ENCODE measurements around the gene PPARGC1A.

The PPARGC1A gene, protein sequence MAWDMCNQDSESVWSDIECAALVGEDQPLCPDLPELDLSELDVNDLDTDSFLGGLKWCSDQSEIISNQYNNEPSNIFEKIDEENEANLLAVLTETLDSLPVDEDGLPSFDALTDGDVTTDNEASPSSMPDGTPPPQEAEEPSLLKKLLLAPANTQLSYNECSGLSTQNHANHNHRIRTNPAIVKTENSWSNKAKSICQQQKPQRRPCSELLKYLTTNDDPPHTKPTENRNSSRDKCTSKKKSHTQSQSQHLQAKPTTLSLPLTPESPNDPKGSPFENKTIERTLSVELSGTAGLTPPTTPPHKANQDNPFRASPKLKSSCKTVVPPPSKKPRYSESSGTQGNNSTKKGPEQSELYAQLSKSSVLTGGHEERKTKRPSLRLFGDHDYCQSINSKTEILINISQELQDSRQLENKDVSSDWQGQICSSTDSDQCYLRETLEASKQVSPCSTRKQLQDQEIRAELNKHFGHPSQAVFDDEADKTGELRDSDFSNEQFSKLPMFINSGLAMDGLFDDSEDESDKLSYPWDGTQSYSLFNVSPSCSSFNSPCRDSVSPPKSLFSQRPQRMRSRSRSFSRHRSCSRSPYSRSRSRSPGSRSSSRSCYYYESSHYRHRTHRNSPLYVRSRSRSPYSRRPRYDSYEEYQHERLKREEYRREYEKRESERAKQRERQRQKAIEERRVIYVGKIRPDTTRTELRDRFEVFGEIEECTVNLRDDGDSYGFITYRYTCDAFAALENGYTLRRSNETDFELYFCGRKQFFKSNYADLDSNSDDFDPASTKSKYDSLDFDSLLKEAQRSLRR

DNA sequence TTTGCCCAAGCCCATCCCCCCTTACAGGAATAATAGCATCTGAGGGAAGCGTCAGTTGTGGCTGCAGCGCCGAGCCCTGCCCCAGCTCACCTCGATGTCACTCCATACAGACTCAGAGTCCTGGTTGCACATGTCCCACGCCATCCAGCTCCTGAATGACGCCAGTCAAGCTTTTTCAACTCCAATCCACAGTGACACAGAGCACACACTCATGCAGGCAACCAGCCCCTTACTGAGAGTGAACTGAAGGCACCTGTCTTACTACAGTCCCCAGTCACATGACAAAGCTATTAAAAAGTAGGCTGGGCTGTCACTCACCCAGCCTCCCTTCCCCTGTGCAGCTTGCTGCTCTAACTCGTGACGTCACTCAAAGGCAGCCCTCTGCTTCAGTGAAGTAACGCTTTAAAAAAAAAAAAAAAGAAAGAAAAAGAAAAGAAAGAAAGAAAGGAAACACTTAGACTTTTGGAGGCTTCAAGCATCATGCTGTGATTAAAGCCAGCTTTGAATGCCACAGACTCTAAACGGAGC lies at the start of gene PPARGC1A:
PPARGC1A (minus strand) TSS at position 234 of the 528 bp plus-strand sequence; CDS start at position 144, 90 bp downstream.
- FAIRE-seq (no peak), DNase-seq (ENCODE audit: low spot score) (peak; percentile 53)

DNA sequence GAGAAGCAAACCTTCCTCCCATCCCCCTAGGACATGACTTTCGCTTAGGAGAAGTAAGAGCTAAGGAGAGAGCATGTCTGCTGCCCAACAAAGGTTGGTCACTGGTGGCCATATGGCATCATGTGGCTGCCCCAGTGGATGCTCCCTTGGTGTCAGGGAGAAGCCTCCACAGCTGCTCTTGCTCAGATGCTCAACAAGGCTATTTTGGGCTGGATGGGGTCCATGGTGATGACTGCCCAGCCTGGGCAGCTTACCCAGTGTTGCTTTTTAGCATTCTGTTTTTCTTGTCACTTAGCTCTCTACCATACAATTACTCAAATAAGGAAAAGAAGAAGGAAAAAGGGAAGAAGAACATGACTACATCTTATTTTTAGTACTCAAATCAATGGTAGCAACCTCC lies 48.9 kb upstream of the PPARGC1A start:
- FAIRE-seq (no peak), DNase-seq (ENCODE audit: low spot score) (no peak)

DNA sequence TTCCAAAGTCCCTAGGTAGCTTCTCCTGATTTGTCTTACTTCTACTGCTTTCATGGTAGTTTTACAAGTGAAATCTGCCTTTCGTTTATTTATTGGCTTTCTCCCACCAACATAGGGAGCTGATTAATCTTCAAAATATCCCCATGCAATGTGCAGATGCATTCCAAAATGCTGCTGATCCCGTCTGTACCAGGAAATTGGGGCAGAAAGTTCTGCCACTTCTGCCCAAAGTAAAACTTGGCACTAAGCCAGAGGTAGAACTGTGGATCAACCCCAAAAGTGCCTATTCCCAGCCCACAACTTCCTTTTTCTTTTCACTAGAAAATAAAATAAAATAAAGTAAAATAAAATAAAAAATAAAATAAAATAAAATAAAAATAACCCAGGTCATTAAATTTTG lies 47.3 kb upstream of the PPARGC1A start:
- FAIRE-seq (no peak), DNase-seq (ENCODE audit: low spot score) (no peak)

DNA sequence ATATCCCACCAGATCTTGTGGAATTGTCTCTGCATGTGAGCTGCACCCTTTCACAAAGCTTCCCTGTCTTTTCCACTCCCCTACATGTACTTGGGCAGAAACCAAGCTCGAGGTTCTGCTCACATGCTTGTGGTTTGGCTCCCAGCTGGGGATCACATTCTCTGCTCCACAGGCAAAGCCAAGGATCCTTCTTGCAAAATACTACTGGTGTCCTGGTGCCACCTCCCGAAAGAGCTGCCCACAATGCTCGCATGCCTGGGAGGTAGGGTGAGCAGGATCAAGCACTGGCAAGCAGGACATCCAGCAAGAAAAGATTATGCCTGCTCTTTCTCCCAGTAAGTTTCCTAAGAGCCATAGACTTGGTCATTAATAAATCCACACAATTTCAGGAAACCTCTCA lies 45.1 kb upstream of the PPARGC1A start:
- peak; percentile 65 for DNase-seq (ENCODE audit: low spot score)
- no peak for FAIRE-seq

DNA sequence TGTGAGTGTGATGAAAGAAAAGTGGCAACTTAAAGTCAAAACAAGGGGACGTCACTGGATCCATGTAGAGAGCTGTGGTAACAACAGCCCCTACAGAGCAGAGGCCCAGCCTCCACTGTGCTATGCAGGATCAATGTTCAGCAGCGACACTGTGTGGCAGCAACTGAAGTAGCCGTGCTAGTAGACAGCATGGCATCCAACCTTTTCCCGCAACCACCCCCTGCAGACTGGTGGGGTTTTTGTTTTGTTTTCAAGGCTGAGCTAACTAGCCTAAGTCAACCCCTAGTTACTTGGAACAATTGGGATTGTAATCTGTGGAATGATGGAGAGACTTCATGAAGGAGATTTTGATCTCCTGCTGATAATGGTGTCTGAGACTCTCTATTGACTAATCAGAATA lies 44.4 kb upstream of the PPARGC1A start:
- DNase-seq (ENCODE audit: low spot score), result no peak
- FAIRE-seq, result no peak

DNA sequence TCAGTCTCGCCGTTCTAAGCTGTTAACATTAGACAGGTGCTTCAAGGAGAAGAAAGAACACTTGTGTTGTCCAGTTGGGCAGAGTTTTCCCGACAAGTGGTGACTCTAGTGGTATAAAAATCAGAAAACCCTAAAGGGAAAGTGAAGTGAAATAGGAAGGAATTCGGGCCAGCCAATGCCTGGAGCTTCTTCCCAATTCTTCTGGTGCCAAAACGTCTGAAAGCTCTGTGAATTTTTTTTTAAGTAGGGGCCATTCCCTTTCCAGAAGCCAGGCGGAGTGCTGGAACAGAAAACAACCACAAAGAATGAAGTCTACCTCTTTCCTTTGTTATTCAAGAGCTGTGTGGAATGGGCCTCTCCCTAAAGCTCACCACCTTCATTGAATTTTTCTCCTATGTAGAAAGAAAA lies 43.1 kb upstream of the PPARGC1A start:
- DNase-seq (ENCODE audit: low spot score), result peak; percentile 13
- no peak for FAIRE-seq

DNA sequence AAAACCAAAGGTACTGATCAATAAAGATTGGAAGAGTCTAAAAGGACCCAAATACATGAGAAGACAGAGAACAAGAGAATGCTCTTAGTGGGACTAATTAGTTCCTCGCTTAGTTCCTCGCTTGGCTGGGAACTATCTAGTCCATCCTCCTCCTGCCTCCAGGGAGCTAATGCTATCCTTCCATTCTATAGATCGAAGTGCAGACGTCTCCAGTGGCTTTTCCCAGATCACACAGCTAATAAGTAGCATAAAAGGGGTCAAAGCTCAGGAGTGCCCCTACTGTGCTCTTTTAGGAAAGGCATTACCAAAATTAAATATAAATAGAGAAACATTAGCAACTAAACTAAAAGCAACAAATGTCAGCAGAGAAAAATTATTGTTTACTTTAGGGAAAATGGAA lies 42.3 kb upstream of the PPARGC1A start:
- no peak for DNase-seq (ENCODE audit: low spot score)
- FAIRE-seq, result no peak

DNA sequence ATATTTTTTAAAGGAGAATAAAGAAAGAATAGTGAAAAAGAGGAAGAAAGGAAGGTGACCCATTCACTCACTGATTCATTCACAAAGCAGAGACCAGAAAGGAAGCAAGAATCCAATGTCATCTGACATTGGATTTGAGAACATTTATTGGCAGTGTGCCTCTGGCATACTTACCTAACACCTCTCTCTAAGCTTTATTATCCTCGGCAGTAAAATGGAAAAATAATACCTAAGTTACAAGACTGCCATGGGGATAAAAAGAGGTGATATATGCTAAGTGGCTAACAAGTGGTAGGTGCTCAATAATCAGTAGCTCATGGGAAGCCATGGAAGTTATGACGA lies 41.6 kb upstream of the PPARGC1A start:
- DNase-seq (ENCODE audit: low spot score), result no peak

DNA sequence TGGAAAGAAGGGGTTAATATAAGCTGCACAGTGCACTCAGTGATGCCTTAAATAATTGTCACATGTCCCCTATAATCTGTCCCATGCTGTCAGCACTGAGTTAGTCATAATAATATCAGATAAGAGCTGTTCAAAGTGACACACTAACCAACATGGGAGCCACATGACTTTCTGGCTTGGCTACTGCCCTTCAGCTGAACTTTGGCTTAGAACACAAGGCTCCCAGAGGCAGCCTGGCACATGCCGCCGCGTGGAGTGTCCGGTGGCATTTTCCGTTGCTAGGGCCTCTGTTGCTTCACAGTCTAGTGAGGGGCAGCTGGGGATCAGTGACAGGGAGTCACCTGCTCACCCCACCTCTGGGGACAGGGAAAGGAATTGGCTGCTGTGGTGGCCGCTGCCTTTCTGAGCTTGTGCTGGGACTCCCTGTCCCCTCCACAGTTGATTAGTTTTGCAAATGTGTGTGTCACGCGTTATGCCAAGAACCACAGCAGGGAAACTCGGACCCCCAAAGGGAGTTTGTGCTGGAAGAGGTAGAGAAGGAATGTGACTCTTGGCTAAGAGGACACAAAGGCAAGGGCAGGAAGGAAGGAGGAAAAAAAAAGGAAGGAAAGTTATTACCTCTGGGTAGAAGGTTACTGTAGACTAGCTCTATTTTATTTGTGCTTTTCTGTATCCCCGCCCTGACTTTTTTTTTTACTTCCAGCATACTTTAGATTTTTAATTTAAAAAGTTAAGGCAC lies 41.1 kb upstream of the PPARGC1A start:
- FAIRE-seq, result no peak

More for the DNA sequence above, 41.6 kb upstream of the PPARGC1A start:
- FAIRE-seq, result no peak

DNA sequence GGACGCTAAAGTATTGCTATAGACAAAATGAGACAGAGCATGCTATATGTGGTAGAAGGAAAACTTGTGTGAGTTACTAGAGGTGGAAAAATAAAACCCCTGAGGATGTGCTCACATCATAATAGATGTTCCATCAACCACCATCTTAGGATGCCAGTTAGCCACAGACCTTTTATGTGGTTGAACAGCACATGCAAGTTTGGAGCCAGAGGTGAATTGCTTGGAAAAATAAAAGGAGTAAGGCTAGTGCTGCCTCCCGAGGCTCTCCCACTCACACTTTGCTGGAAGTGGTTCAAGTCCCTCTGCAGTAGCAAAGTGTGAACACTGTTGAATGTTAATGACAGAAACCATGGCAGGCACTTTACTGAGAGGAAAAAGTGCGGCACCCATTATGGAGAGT lies 39.4 kb upstream of the PPARGC1A start:
- DNase-seq (ENCODE audit: low spot score) (no peak), FAIRE-seq (no peak)

More for the DNA sequence above, 41.1 kb upstream of the PPARGC1A start:
- no peak for DNase-seq (ENCODE audit: low spot score)

DNA sequence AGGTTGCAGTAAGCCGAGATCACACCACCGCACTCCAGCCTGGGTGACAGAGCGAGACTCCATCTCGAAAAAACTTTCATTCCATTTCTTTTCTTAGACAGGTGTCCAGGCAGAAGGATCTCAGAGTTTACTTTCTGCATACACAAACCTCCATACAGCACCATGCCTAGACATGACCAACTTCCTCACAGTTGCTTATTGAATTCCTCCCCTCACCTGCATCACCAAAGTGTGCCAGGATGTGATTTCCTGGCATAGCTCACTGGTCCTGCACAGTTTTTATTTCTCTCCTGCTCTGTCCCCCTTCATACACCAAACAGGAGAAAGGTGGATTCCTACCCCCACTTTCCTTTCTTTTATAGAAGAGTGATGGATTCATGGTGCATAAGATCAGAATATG lies 34.7 kb upstream of the PPARGC1A start:
- DNase-seq (ENCODE audit: low spot score) (no peak), FAIRE-seq (no peak)

DNA sequence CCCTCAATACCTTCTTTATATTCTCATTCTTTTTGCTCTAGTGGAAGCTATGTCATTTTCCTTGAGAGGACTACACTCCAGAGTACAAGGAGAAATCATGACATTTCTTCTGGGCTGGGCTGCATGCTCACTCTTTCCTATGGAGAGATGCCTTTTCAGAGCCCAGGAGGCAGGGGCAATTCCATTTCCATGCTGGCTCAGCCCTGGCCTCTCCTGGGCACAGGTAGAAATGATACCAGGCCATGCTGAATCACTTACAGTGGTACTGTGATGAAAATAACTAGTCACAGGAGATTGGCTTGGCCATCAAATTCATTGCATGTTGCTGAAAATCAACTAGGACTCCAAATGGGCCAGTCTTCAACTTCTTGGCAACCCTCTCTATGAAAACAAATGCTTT lies 34.0 kb upstream of the PPARGC1A start:
- DNase-seq (ENCODE audit: low spot score) (no peak), FAIRE-seq (no peak)

DNA sequence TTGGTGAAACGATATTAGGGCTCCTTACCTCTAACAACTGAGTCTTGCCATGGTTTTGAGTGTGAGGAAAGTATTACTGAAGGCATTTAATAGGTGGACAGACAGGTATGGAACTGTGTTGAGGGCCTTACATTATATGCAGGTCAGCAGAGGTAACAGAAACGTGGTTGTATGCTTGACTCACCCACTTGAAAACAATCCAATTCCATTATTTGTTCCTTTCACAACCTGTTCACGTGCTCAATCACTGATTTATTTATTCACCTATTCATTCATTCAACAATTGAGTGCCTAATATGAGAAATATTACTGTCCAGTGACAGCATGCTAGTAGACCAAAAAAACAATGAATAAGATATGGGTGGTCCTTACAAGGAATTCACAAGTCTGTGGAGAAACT lies 33.3 kb upstream of the PPARGC1A start:
- FAIRE-seq (no peak), DNase-seq (ENCODE audit: low spot score) (no peak)

DNA sequence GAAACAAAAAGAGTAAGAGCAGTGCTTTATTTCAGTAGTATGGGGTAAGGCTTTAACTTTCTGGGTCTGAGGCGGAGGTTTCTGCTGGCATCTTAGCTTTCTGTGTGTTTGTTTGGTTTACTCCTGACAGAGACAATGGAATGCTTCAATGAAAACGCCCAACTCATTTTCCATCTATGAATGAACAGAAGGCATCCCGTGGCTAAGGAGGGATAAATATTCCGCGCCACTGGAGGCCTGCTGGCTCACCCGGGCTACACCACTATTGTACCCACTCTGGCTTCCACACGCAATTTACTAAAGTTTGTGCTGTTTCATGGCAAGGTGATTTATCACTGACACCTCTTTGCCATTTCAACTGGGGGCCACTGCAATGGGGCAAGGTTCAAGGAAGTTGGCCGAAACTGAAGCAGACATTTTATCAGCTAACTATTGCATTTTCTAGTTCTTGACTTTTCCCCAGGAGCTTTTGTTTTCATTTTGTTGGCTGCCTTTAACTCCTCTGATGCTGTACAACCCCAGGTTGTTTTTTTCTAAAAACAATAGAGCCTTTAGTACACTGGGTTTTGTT lies 32.8 kb upstream of the PPARGC1A start:
- DNase-seq (ENCODE audit: low spot score), result no peak
- FAIRE-seq, result no peak

DNA sequence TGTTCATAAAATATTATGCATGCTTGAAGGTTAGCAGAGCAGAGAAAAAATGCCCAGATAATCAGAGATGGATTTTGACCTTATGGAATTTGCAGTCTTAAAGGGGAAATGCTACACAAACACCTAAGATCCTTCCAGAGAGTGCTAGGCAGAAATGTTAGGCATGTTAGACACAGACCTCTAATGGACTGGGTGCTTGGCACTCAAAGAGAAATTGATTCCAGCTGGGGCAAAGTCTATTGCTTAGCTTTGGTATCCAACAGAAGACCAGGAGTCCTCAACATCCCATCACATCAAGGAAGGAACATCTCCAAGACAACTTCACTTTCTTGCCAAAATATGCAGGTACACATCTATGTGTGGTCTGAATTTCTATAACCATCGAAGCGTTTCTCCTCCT lies 32.2 kb upstream of the PPARGC1A start:
- no peak for DNase-seq (ENCODE audit: low spot score)
- FAIRE-seq, result no peak

DNA sequence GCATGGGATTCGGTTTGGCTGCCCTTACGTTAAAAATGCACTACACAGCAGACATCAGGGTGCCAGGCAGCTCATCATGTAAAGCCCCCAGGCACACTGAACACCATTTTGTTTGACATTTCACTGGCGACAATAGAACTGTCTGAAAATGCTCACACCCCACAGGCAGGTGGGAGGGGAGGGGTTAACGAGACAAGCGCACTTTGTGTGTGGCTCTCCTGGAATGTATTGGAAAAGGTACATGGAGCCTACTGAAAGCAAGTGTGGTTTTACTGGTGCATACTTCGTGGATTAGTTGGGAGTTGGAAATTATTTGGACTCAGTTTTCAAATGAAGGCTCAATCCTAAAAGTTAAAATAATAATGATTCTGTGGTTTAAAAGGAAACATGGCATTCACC lies 31.6 kb upstream of the PPARGC1A start:
- DNase-seq (ENCODE audit: low spot score) (peak; percentile 47), FAIRE-seq (no peak)

DNA sequence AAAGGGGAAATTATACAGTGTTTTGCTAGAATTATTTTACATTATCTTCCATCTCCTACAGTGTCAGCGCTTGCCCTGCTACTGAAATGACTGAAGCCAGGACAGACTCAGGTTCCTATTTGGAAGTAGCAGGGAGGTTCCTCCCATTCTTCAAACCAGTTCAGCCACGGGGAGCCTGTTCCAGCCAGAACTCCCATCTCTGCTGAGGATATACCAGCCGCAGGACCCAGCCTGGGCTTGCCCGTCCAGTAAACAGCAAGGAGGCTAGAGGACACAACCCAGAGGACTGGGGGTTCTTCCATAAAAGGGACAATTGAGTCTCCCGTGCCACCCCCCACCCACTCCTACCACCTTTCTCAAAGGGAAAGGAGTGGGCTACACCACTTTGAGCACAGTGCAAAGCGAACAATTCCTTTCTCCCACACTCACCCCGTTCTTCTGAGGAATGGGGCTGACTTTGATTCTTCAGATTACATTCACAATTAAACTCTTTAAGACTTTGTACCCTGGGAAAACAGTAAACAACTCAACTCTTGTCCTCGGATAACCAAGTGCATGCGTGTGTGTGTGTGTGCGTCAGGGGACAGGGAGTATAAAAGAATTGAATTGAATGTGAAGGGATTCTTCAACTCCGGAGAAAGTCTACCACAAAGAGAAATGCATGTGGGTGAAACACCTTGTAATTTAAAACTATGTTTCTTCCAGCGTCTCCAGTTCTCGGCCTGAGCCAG lies 31.0 kb upstream of the PPARGC1A start:
- no peak for DNase-seq (ENCODE audit: low spot score)
- FAIRE-seq, result no peak

DNA sequence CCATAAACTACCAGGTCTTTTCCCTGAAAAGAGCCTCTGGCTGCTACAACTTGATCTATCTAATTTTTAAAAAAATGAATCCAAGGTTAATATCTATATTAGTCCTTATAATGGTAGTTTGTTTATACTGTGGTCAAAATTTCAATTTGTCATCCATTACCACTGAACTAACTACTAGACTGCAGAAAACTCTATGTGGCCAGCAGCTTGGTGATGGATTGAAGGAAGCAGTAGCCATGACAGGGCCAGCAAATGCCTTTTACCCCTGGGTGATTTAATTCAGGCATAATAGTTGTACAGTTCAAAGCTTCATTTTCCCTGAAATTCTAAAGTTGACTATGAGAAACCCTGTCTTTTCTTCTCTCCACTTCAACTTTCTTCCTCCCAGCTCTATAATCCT lies 30.4 kb upstream of the PPARGC1A start:
- DNase-seq (ENCODE audit: low spot score) (no peak), FAIRE-seq (no peak)

DNA sequence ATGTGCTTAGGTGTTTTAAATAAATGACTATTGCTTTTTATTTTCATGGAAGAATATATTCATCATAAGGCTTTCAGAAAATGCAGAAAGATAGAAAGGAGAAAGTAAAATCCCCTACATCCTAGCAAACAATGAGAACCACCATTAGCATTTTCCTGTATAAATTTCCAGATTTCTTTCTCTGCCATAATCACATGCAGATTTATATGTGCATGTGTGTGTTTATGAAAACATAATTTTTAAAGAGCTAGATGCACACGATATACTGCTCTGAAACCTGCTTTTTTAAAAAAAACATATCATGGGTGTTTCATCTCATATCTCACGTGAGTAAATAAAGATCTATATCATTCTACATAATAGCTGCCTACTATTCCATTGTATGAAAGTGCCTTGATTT lies 26.4 kb upstream of the PPARGC1A start:
- DNase-seq (ENCODE audit: low spot score), result no peak
- FAIRE-seq, result no peak

DNA sequence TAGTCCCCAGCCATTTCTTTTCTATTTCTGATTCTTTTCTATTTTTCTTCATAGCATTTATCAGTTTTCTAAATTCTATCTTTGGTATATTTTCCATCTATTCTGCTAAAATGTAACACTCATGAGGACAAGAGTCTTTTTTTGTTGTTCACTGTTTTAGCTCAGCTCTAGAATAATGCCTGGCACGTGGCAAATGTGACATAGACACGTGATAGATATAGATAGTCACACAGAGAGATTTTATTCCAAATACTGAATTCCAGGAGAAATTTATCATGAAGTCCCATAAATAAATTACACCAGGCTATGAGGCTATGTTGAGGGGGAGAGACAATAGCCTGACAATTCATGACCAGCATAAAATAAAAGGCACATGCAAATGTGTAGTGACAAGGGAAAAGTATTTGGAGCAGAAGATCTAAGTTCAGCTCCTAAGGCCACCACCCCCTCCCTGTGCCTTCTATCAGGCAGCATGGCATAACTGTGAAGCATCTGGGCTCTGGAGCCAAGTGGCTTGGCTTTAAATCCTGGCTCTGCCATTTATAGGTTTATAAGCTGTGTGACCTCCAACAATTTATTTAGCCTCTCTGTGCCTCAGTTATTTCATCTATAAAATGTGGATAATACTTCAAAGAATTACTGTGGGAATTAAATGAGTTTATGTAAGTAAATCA lies 25.7 kb upstream of the PPARGC1A start:
- FAIRE-seq (no peak), DNase-seq (ENCODE audit: low spot score) (no peak)
